Testis (tissue), 2 donors: ENCODE measurements around the gene FAM229B.

Experiments used
- POLR2A ChIP-seq: fragments of 450-650 bp; IDR thresholded peaks from one replicate; pipeline ENCODE4 v1.6.1; 2017; ENCODE audit warnings: antibody characterized with exemption, mild to moderate bottlenecking, moderate library complexity
- TF ChIP-seq, protein P1 (sequence below), 3 experiments: fragments of 450-650 bp in 2 of 3; fragments of 200-600 bp in 1 of 3; sonication (generic) in 1 of 3; IDR thresholded peaks; one replicate each; pipeline ENCODE4 v1.5.1; 2016 to 2019; ENCODE audit warnings: antibody characterized with exemption in 3 of 3, mild to moderate bottlenecking in 2 of 3, moderate library complexity in 1 of 3

- no peak for TF ChIP-seq POLR2A
- TF ChIP-seq, protein P1, sequence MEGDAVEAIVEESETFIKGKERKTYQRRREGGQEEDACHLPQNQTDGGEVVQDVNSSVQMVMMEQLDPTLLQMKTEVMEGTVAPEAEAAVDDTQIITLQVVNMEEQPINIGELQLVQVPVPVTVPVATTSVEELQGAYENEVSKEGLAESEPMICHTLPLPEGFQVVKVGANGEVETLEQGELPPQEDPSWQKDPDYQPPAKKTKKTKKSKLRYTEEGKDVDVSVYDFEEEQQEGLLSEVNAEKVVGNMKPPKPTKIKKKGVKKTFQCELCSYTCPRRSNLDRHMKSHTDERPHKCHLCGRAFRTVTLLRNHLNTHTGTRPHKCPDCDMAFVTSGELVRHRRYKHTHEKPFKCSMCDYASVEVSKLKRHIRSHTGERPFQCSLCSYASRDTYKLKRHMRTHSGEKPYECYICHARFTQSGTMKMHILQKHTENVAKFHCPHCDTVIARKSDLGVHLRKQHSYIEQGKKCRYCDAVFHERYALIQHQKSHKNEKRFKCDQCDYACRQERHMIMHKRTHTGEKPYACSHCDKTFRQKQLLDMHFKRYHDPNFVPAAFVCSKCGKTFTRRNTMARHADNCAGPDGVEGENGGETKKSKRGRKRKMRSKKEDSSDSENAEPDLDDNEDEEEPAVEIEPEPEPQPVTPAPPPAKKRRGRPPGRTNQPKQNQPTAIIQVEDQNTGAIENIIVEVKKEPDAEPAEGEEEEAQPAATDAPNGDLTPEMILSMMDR (IDR thresholded peaks at IDR 0.05) = no peak
Observed at GRCh38 chr6:112061605-112062004, 25.8 kb upstream of the FAM229B start.
